Karpas-422 (cell line): Measurements from ENCODE around the gene ITGB2. TPM values are rescaled to one million over a fixed set of nuclear protein-coding genes. Genes with fewer than 3 reads are reported as not detected.
A peak's percentile ranks its signal among the peaks of the same experiment; 100 is the strongest.

ENCODE experiments used
- DNase-seq: peaks from one replicate; pipeline ENCODE4 v3.0.0-alpha.2; 2015
- H2AFZ ChIP-seq: fragments of 200-600 bp; sonication (generic); 2 replicates; pipeline ENCODE4 v1.6.1; 2014; ENCODE audit warnings: antibody characterized with exemption, low read length, mixed read lengths
- H3K27ac ChIP-seq: fragments of 200-600 bp; sonication (generic); 2 replicates; pipeline ENCODE4 v1.5.1; 2014; ENCODE audit warnings: mild to moderate bottlenecking, low read length, moderate library complexity
- H3K27me3 ChIP-seq: fragments of 200-600 bp; sonication (generic); 2 replicates; pipeline ENCODE4 v1.6.1; 2014; ENCODE audit warnings: low read length, mixed read lengths
- H3K36me3 ChIP-seq: fragments of 200-600 bp; sonication (generic); 2 replicates; pipeline ENCODE4 v1.6.1; 2014; ENCODE audit warnings: low read length, mixed read lengths; ENCODE audit not compliant: insufficient read depth
- H3K4me1 ChIP-seq: fragments of 200-600 bp; sonication (generic); 2 replicates; pipeline ENCODE4 v1.6.1; 2014; ENCODE audit warnings: mild to moderate bottlenecking, low read length, mixed read lengths
- H3K4me2 ChIP-seq: fragments of 200-600 bp; sonication (generic); 2 replicates; pipeline ENCODE4 v1.6.1; 2014; ENCODE audit warnings: low read length, low read depth, mild to moderate bottlenecking; ENCODE audit not compliant: poor library complexity, severe bottlenecking
- H3K4me3 ChIP-seq: fragments of 200-600 bp; sonication (generic); 2 replicates; pipeline ENCODE4 v1.5.1; 2014; ENCODE audit warnings: mild to moderate bottlenecking, antibody characterized with exemption, low read length, mixed read lengths
- H3K79me2 ChIP-seq: fragments of 200-600 bp; sonication (generic); 2 replicates; pipeline ENCODE4 v1.6.1; 2014; ENCODE audit warnings: mild to moderate bottlenecking, low read length, mixed read lengths
- H3K9ac ChIP-seq: fragments of 200-600 bp; sonication (generic); 2 replicates; pipeline ENCODE4 v1.6.0; 2014; ENCODE audit warnings: low read length
- H3K9me2 ChIP-seq: fragments of 200-600 bp; sonication (generic), shearing (Covaris generic); replicated peaks from 2 replicates; pipeline ENCODE4 v1.6.0; 2014; ENCODE audit warnings: mild to moderate bottlenecking, low read length, moderate library complexity; ENCODE audit not compliant: insufficient read depth
- H3K9me3 ChIP-seq: fragments of 300-700, 200-600 bp; sonication (generic); 2 replicates; pipeline ENCODE4 v1.6.1; 2014; ENCODE audit warnings: low read length, mixed read lengths
- H4K20me1 ChIP-seq: fragments of 200-600 bp; sonication (generic); 2 replicates; pipeline ENCODE4 v1.6.1; 2014; ENCODE audit warnings: mild to moderate bottlenecking, antibody characterized with exemption, low read length, low read depth; ENCODE audit not compliant: insufficient read depth
- total RNA-seq: library from RNA; depleted of rRNA; stranded (reverse); fragments of >200 nt; shearing (Covaris generic); gene quantifications from 2 replicates; pipeline ENCODE4 v1.2.3, GENCODE V29; 2014; ENCODE audit warnings: low replicate concordance

Gene ITGB2
- total RNA-seq, 1 experiment from 2014 or later = 252 TPM

- DNase-seq = no peak
- Histone ChIP-seq H3K4me2 (peak overlapping the region; percentile 100), H3K27ac (no peak overlapping the region)
These were observed 47.9 kb downstream of the ITGB2 start for GRCh38 chr21:44872649-44873355.

DNA sequence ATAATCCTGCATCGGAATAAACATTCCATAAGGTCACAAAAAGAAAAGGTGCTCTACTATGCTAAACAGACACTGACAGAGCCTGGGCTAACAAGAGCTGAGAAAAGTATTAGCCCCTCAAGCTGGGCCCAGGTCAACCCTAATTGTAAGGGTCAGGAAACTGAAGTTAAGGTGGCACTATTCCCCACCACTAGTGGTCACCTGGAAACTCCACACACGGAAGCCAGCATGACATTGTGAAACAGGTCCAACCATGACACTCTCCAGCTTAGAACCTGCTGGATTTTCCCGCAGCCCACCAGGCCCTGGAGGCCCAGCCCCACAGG lies 48.4 kb downstream of the ITGB2 start:
- Histone ChIP-seq H3K27me3 (no peaks in the 10 kb centered on the region), H3K4me3 (peak overlapping the region; percentile 93), H3K9me3 (no peaks in the 10 kb centered on the region), H3K27ac (no peak overlapping the region), H2AFZ (no peak overlapping the region), H3K4me2 (peak overlapping the region; percentile 100), H3K4me1 (peaks cover 41% of the 10 kb centered on the region), H3K36me3 (no peaks in the 10 kb centered on the region), H3K9me2 (no peaks in the 10 kb centered on the region), H3K9ac (peak overlapping the region; percentile 83), H3K79me2 (peaks cover 59% of the 10 kb centered on the region), H4K20me1 (peaks cover 47% of the 10 kb centered on the region)
- no peak for DNase-seq

More at GRCh38 chr21:44872649-44873355, 47.9 kb downstream of the ITGB2 start:
- peaks cover 53% of the 10 kb centered on the region for H3K79me2 ChIP-seq
- H3K9me2 ChIP-seq = no peaks in the 10 kb centered on the region
- no peaks in the 10 kb centered on the region for H3K9me3 ChIP-seq
- peak overlapping the region; percentile 83 for H3K9ac ChIP-seq
- H3K4me3 ChIP-seq = peak overlapping the region; percentile 93
- no peaks in the 10 kb centered on the region for H3K36me3 ChIP-seq
- H4K20me1 ChIP-seq = peaks cover 43% of the 10 kb centered on the region
- H3K27me3 ChIP-seq = no peaks in the 10 kb centered on the region
- H3K4me1 ChIP-seq = peaks cover 38% of the 10 kb centered on the region
- no peak overlapping the region for H2AFZ ChIP-seq

DNA sequence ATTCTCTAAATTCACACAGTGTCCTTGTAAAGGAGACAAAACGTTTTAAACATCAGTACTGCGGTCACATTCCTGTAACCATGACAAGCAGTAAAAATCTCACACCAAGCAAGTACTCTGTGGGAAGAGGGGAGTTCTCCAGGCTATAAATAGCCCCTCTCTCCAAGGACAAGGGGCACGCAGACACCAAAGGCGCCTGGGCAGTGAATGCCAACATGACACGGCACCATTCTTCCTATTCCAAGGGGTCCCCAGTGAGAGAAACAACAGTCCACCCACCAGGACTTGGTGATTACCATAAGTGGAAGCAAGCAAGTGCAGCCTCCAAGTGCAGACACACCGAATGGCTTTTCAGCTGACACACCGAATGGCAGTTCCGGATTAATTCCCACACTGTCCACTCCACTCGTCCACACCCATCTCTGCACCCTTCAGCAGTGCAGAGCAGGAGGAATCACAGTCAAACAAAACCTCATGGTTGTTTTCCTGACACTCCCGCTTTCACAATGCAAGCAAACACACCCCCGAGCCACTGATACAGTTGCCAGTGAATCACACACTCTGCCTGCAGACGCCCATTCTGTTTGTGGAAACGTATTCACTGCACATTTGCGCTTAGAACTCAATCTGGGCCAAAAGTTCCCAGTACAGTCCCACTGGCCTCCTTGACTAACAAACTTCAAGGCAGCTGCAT lies 49.0 kb downstream of the ITGB2 start:
- H3K27ac ChIP-seq = no peak overlapping the region
- H3K4me3 ChIP-seq = peak overlapping the region; percentile 93
- peaks cover 52% of the 10 kb centered on the region for H4K20me1 ChIP-seq

GRCh38 chr21:44870748-44871495 lies 49.8 kb downstream of the ITGB2 start:
- peaks cover 55% of the 10 kb centered on the region for H3K4me1 ChIP-seq
- no peaks in the 10 kb centered on the region for H3K9me3 ChIP-seq
- H3K4me3 ChIP-seq = no peak overlapping the region
- H3K27ac ChIP-seq = no peak overlapping the region
- H3K9ac ChIP-seq = no peak overlapping the region
- no peak for DNase-seq
- H3K4me2 ChIP-seq = no peak overlapping the region
- no peaks in the 10 kb centered on the region for H3K36me3 ChIP-seq
- peaks cover 72% of the 10 kb centered on the region for H3K79me2 ChIP-seq
- H3K27me3 ChIP-seq = no peaks in the 10 kb centered on the region
- H4K20me1 ChIP-seq = peaks cover 59% of the 10 kb centered on the region
- H3K9me2 ChIP-seq = no peaks in the 10 kb centered on the region
- H2AFZ ChIP-seq = no peak overlapping the region

More for the DNA sequence above, 49.0 kb downstream of the ITGB2 start:
- Histone ChIP-seq H2AFZ (no peak overlapping the region), H3K79me2 (peaks cover 64% of the 10 kb centered on the region), H3K4me1 (peaks cover 47% of the 10 kb centered on the region), H3K9me3 (no peaks in the 10 kb centered on the region), H3K4me2 (peak overlapping the region; percentile 100), H3K36me3 (no peaks in the 10 kb centered on the region), H3K9ac (peak overlapping the region; percentile 83), H3K27me3 (no peaks in the 10 kb centered on the region), H3K9me2 (no peaks in the 10 kb centered on the region)
- DNase-seq = no peak

- no peak overlapping the region for H3K27ac ChIP-seq
- H3K4me3 ChIP-seq = no peak overlapping the region
- H3K27me3 ChIP-seq = no peaks in the 10 kb centered on the region
- H3K9me2 ChIP-seq = no peaks in the 10 kb centered on the region
- peaks cover 80% of the 10 kb centered on the region for H3K79me2 ChIP-seq
- peaks cover 1% of the 10 kb centered on the region; the same call in 1 of the 2 replicates for H3K36me3 ChIP-seq
- no peak overlapping the region for H3K4me2 ChIP-seq
- H3K4me1 ChIP-seq = peaks cover 56% of the 10 kb centered on the region
- peaks cover 67% of the 10 kb centered on the region for H4K20me1 ChIP-seq
- H3K9me3 ChIP-seq = no peaks in the 10 kb centered on the region
- no peak overlapping the region for H3K9ac ChIP-seq
- H2AFZ ChIP-seq = no peak overlapping the region
- no peak for DNase-seq
These were observed 50.6 kb downstream of the ITGB2 start for GRCh38 chr21:44869781-44870747.

DNA sequence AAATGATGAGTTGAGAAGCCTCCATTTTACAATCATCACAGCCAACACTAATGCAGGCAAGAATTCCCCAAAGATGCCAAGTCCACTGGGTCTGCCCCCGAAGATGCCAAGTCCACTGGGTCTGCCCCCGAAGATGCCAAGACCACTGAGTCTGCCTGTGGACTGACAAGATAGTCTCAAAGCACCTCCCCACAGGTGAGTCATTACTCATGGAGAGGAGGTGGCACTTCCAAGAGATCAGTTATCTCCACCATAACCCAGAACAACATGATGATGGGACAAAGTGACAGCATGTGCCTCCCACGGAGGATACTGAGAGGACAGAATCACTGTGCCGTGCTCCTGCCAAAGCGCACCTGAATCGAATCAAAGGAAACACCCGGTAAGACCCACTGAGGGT lies 52.0 kb downstream of the ITGB2 start:
- Histone ChIP-seq H3K9ac (no peak overlapping the region), H3K4me1 (peaks cover 45% of the 10 kb centered on the region), H2AFZ (no peak overlapping the region), H3K27me3 (no peaks in the 10 kb centered on the region), H4K20me1 (peaks cover 69% of the 10 kb centered on the region), H3K9me2 (no peaks in the 10 kb centered on the region), H3K27ac (no peak overlapping the region), H3K4me2 (no peak overlapping the region), H3K4me3 (no peak overlapping the region), H3K79me2 (peaks cover 85% of the 10 kb centered on the region), H3K9me3 (no peaks in the 10 kb centered on the region), H3K36me3 (peaks cover 5% of the 10 kb centered on the region; the same call in 1 of the 2 replicates)
- no peak for DNase-seq

- no peak overlapping the region for H3K27ac ChIP-seq
- H3K9ac ChIP-seq = no peak overlapping the region
- peaks cover 5% of the 10 kb centered on the region; the same call in 1 of the 2 replicates for H3K36me3 ChIP-seq
- no peaks in the 10 kb centered on the region for H3K9me3 ChIP-seq
- H3K4me3 ChIP-seq = no peak overlapping the region
- no peak for DNase-seq
- H3K4me1 ChIP-seq = peaks cover 45% of the 10 kb centered on the region
- no peak overlapping the region for H3K4me2 ChIP-seq
- H2AFZ ChIP-seq = no peak overlapping the region
- H3K9me2 ChIP-seq = no peaks in the 10 kb centered on the region
- peaks cover 73% of the 10 kb centered on the region for H4K20me1 ChIP-seq
- H3K79me2 ChIP-seq = peaks cover 90% of the 10 kb centered on the region
- H3K27me3 ChIP-seq = no peaks in the 10 kb centered on the region
These were observed 52.5 kb downstream of the ITGB2 start for GRCh38 chr21:44867999-44868700.
